Measurements from ENCODE around the gene WWOX.

DNA sequence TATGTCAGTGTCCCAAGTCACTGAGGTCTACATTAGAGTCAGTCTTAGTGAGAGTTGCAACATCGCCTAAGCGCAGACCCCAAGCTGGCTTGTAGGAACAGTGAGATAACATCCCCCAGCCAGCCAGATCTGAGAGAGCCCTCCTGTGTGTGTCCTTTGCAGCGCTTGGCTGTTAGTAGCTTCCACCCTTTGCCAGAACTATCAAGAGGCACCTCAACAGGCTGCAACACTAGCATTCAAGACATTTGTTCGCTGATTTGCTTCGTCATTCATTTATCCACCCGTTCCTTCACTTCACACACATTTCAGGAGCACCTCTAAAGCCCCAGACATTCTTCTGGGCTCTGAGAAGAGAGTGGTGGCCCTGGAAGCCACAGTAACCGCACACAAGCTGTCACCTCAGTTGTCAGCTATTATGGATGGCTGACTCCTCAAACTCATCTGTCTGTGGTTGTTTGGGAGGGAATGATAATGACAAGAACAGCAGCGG, 289.6 kb downstream of the WWOX start:
- TF ChIP-seq EZH2 (IDR thresholded peaks at IDR 0.05; ENCODE audit: insufficient read depth, low read length) (no peak), CTCF (IDR thresholded peaks at IDR 0.05; ENCODE audit: insufficient read depth, low read depth, low read length) (no peak)
